ENCODE data around the gene PTBP1.

The PTBP1 gene

DNA sequence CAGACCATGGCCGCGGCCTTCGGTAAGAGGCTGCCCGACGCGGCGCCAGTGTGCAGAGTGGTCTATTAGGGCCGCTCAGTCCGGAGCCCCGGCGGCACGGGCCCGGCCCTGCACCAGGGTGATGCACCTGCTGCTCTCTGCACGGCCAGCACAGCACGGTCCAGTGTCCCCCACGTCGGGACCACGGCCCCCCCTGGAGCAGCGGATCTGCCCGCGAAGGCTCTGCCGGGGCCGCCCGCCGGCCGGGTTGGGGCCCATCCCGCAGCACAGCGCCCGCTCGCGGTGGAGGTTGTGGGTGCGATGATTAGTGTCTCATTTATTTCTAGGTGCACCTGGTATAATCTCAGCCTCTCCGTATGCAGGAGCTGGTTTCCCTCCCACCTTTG, 7.9 kb downstream of the PTBP1 start:
- Histone ChIP-seq H3K9ac (ENCODE audit: low read length) (no peak overlapping the region), H3K36me3 (replicated peaks; ENCODE audit: insufficient read depth, low read length) (peaks cover 84% of the 10 kb centered on the region), H3F3A (ENCODE audit: insufficient read depth, low read length) (peaks cover 2% of the 10 kb centered on the region), H3K4me2 (ENCODE audit: low read depth, low read length) (no peak overlapping the region), H3K4me1 (ENCODE audit: low read length) (no peaks in the 10 kb centered on the region), H3K27me3 (replicated peaks; ENCODE audit: insufficient read depth, low read length) (no peaks in the 10 kb centered on the region), H3K27ac (ENCODE audit: low read length) (no peak overlapping the region), H3K9me2 (replicated peaks; ENCODE audit: insufficient read depth, low read length) (no peaks in the 10 kb centered on the region), H3K79me2 (ENCODE audit: low read length) (peaks cover 97% of the 10 kb centered on the region), H3K9me3 (replicated peaks; ENCODE audit: insufficient read depth, low read length) (no peaks in the 10 kb centered on the region), H4K20me1 (ENCODE audit: insufficient read depth, low read length) (peaks cover 59% of the 10 kb centered on the region), H2AFZ (ENCODE audit: low read length) (no peak overlapping the region), H3K4me3 (ENCODE audit: low read length) (no peak overlapping the region)
- no peak for TF ChIP-seq EZH2 (optimal IDR thresholded peaks at IDR 0.05; ENCODE audit: low read depth, low read length)
- TF ChIP-seq EZH2phosphoT487 (IDR thresholded peaks at IDR 0.05; ENCODE audit: low read length): no peak
- TF ChIP-seq, protein P1, sequence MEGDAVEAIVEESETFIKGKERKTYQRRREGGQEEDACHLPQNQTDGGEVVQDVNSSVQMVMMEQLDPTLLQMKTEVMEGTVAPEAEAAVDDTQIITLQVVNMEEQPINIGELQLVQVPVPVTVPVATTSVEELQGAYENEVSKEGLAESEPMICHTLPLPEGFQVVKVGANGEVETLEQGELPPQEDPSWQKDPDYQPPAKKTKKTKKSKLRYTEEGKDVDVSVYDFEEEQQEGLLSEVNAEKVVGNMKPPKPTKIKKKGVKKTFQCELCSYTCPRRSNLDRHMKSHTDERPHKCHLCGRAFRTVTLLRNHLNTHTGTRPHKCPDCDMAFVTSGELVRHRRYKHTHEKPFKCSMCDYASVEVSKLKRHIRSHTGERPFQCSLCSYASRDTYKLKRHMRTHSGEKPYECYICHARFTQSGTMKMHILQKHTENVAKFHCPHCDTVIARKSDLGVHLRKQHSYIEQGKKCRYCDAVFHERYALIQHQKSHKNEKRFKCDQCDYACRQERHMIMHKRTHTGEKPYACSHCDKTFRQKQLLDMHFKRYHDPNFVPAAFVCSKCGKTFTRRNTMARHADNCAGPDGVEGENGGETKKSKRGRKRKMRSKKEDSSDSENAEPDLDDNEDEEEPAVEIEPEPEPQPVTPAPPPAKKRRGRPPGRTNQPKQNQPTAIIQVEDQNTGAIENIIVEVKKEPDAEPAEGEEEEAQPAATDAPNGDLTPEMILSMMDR (IDR thresholded peaks at IDR 0.05; ENCODE audit: low read length): no peak
- DNase-seq: no peak

DNA sequence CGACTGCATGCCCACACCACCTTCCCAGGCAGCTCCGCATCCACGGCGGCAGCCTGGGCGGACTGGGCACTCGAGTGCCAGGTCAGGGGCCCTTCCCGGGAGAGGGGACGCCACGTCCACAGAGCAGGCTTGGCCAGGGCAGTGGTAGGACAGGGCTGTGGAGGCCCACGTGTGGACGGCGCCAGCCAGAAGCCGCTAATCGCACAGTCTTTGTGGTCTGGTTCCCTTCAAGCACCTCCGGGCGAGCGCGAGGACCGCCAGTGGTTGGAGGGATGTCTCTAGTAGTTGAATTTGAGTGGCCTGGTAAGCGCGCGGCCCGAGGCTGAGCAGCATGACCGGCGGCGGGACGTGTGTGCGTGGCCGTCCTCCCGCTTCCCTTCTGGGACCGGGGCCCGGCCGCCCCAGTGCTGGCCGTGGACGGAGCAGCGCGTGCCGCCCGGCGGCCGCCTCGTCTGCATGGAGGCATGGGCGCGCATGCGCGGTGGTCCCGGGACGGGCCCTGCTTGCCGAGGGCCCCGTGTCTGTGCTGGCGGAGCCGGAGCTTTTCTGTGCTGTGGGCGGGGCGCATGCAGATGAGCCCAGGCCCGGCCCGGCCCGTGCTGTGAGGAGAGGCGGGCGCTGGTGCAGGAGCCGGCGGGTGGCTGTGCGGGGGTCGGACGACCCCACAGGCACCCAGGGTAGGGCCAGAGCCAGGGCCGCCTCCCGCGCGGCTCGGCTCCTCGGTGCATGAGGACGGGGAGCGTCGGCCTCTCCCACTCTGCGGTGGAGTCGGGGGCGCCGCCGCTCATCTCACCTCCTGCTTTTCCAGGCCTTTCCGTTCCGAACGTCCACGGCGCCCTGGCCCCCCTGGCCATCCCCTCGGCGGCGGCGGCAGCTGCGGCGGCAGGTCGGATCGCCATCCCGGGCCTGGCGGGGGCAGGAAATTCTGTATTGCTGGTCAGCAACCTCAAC, 8.6 kb downstream of the PTBP1 start:
- no peak overlapping the region for H3K27ac ChIP-seq (ENCODE audit: low read length)
- H3K79me2 ChIP-seq (ENCODE audit: low read length): peaks cover 97% of the 10 kb centered on the region
- peaks cover 51% of the 10 kb centered on the region for H4K20me1 ChIP-seq (ENCODE audit: insufficient read depth, low read length)

DNA sequence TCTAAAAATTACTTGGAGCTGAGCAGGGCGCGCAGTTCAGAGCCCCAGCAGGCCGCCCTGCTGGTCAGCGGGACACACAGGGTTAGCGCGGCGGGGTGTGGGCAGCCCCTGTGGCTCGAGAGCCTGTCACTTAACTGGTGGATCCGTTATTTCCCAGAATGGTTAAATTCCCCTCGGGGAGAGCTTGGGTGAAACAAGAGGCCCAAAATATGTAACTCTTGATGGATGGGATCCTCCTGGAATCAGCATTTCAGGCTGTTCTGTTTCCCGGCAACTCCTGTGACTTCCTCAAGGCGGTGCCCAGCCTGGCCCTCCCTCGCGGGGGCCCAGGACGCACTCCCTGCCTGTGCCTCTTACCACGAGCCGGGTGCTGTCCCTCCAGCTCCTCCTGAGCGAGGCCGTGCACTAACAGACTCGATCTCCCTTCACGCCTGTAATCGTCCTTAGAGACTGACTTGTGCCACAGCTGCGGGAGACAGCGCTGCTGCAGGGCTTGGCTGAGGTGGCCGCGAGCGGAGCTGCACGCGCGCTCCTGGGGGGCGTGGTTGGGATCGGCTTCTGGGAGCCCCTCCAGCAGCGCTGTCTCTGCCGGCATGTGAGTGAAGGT, 9.7 kb downstream of the PTBP1 start:
- no peak for TF ChIP-seq EZH2phosphoT487 (IDR thresholded peaks at IDR 0.05; ENCODE audit: low read length)
- no peak for TF ChIP-seq EZH2 (optimal IDR thresholded peaks at IDR 0.05; ENCODE audit: low read depth, low read length)
- peaks cover 41% of the 10 kb centered on the region for H4K20me1 ChIP-seq (ENCODE audit: insufficient read depth, low read length)
- H3F3A ChIP-seq (ENCODE audit: insufficient read depth, low read length): peaks cover 20% of the 10 kb centered on the region

More for the DNA sequence above, 8.6 kb downstream of the PTBP1 start:
- peaks cover 9% of the 10 kb centered on the region for H3F3A ChIP-seq (ENCODE audit: insufficient read depth, low read length)
- H3K36me3 ChIP-seq (replicated peaks; ENCODE audit: insufficient read depth, low read length): peaks cover 85% of the 10 kb centered on the region
- H3K4me3 ChIP-seq (ENCODE audit: low read length): no peak overlapping the region
- no peaks in the 10 kb centered on the region for H3K9me3 ChIP-seq (replicated peaks; ENCODE audit: insufficient read depth, low read length)
- no peak overlapping the region for H3K9ac ChIP-seq (ENCODE audit: low read length)
- DNase-seq: no peak
- H2AFZ ChIP-seq (ENCODE audit: low read length): no peak overlapping the region
- H3K27me3 ChIP-seq (replicated peaks; ENCODE audit: insufficient read depth, low read length): no peaks in the 10 kb centered on the region
- H3K9me2 ChIP-seq (replicated peaks; ENCODE audit: insufficient read depth, low read length): no peaks in the 10 kb centered on the region
- H3K4me1 ChIP-seq (ENCODE audit: low read length): no peaks in the 10 kb centered on the region
- TF ChIP-seq, protein P1 (IDR thresholded peaks at IDR 0.05; ENCODE audit: low read length): no peak
- no peak for TF ChIP-seq EZH2 (optimal IDR thresholded peaks at IDR 0.05; ENCODE audit: low read depth, low read length)
- TF ChIP-seq EZH2phosphoT487 (IDR thresholded peaks at IDR 0.05; ENCODE audit: low read length): no peak
- no peak overlapping the region for H3K4me2 ChIP-seq (ENCODE audit: low read depth, low read length)

More for the DNA sequence above, 9.7 kb downstream of the PTBP1 start:
- H3K4me2 ChIP-seq (ENCODE audit: low read depth, low read length): no peak overlapping the region
- H2AFZ ChIP-seq (ENCODE audit: low read length): no peak overlapping the region
- no peaks in the 10 kb centered on the region for H3K9me3 ChIP-seq (replicated peaks; ENCODE audit: insufficient read depth, low read length)
- no peak overlapping the region for H3K27ac ChIP-seq (ENCODE audit: low read length)
- H3K27me3 ChIP-seq (replicated peaks; ENCODE audit: insufficient read depth, low read length): no peaks in the 10 kb centered on the region
- H3K36me3 ChIP-seq (replicated peaks; ENCODE audit: insufficient read depth, low read length): peaks cover 86% of the 10 kb centered on the region
- H3K4me1 ChIP-seq (ENCODE audit: low read length): no peaks in the 10 kb centered on the region
- H3K4me3 ChIP-seq (ENCODE audit: low read length): no peak overlapping the region
- no peaks in the 10 kb centered on the region for H3K9me2 ChIP-seq (replicated peaks; ENCODE audit: insufficient read depth, low read length)
- H3K9ac ChIP-seq (ENCODE audit: low read length): no peak overlapping the region
- H3K79me2 ChIP-seq (ENCODE audit: low read length): peaks cover 87% of the 10 kb centered on the region
- DNase-seq: no peak

Measured in MM.1S (cell line).